Esophagus muscularis mucosa (tissue), 4 donors: ENCODE measurements around the gene DGLUCY. TPM values are rescaled to one million over a fixed set of nuclear protein-coding genes. Genes with fewer than 3 reads are reported as not detected.

Experiments used
- DNase-seq: peaks from one replicate; pipeline ENCODE4 v3.0.0-alpha.2; 2017; ENCODE audit errors: extremely low spot score
- H3K27ac ChIP-seq, 4 donors: fragments of 200-600 bp; sonication (generic); replicated peaks in 1 of 4; 1 replicate in 3 of 4; 2 replicates in 1 of 4; pipeline ENCODE4 v1.5.1; 2016 to 2019; ENCODE audit warnings: mild to moderate bottlenecking in 1 of 4
- H3K27me3 ChIP-seq, 4 donors: fragments of 200-600 bp; sonication (generic); one replicate each; pipeline versions ENCODE4 v1.5.1 to v1.6.0; 2016 to 2019
- H3K36me3 ChIP-seq, 4 donors: fragments of 200-600 bp; sonication (generic); one replicate each; pipeline ENCODE4 v1.5.1; 2016 to 2019
- H3K4me1 ChIP-seq, 4 donors: fragments of 200-600 bp; sonication (generic); one replicate each; pipeline ENCODE4 v1.5.1; 2016 to 2019
- H3K4me3 ChIP-seq, 4 donors: fragments of 200-600 bp; sonication (generic); 1 replicate in 2 of 4; 2 replicates in 2 of 4; pipeline ENCODE4 v1.5.1; 2016 to 2019; ENCODE audit warnings: mild to moderate bottlenecking in 4 of 4, moderate library complexity in 1 of 4
- H3K9me3 ChIP-seq, 4 donors: fragments of 200-600 bp; sonication (generic); 1 replicate in 3 of 4; 2 replicates in 1 of 4; pipeline ENCODE4 v1.5.1; 2016 to 2019
- EP300 ChIP-seq: sonication (generic); formaldehyde crosslinking; IDR thresholded peaks from one replicate; pipeline ENCODE4 v1.6.1; 2017; ENCODE audit warnings: antibody characterized with exemption
- POLR2A ChIP-seq: fragments of 450-650 bp; IDR thresholded peaks from one replicate; pipeline ENCODE4 v1.6.1; 2017; ENCODE audit warnings: antibody characterized with exemption, moderate library complexity, mild to moderate bottlenecking, low read depth
- POLR2AphosphoS5 ChIP-seq, 2 donors: sonication (generic); formaldehyde crosslinking; IDR thresholded peaks; one replicate each; pipeline ENCODE4 v1.6.1; 2017; ENCODE audit warnings: antibody characterized with exemption in 2 of 2
- WGBS: methylation state at CpG from one replicate; pipeline ENCODE4 v1.1.5; 2018; 5-methylcytosine and 5-hydroxymethylcytosine counted together
- intact Hi-C: fragments of 100-400 bp; cut with DNase I; formaldehyde crosslinking; loops from one replicate; pipeline ENCODE4 v1.15.1; 2023
- total RNA-seq, 4 donors: library from RNA; depleted of rRNA; stranded (reverse); fragments of >200 nt; gene quantifications; one replicate each; pipeline versions ENCODE4 v1.1.0 to v1.2.1, GENCODE V29; 2016
- TF ChIP-seq, protein P1 (sequence below), 3 experiments: fragments of 200-600 bp in 2 of 3; fragments of 450-650 bp in 1 of 3; sonication (generic) in 2 of 3; IDR thresholded peaks; one replicate each; pipeline ENCODE4 v1.5.1; 2017 to 2019; ENCODE audit warnings: antibody characterized with exemption in 3 of 3, mild to moderate bottlenecking in 2 of 3, moderate library complexity in 1 of 3

Gene DGLUCY
- total RNA-seq, 4 donors from 2014 or later: 47.2 to 88.2 (median 66.5) TPM

DNA sequence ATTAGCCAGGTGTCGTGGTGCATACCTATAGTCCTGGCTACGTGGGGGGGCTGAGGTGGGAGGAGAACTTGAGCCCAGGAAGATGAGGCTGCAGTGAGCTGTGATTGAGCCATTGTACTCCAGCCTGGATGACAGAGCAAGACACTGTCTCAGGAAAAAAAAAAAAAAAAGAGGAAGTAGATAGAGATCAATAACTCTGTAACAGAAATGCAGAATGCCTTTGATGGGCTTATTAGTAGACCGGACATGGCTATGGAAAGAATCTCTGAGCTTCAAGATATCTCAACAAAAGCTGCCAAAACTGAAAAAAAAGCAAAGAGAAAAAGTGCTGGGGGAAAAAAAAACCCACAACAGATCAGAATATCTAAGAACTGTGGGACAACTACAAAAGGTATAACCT is 93.1 kb downstream of the DGLUCY start:
- Histone ChIP-seq H3K27ac (no peak overlapping the region), H3K4me1 (peaks cover 0 to 9% (median 2%) of the 10 kb centered on the region in 4 donors), H3K4me3 (no peak overlapping the region), H3K36me3 (peaks cover 37 to 100% (median 89%) of the 10 kb centered on the region in 4 donors), H3K9me3 (no peaks in the 10 kb centered on the region), H3K27me3 (no peaks in the 10 kb centered on the region)
- intact Hi-C loops: no loop called here
- WGBS: 84% methylated on average over 3 of the region's 3 CpGs
- DNase-seq: no peak
- TF ChIP-seq EP300: no peak
- no peak for TF ChIP-seq POLR2A
- TF ChIP-seq, protein P1, sequence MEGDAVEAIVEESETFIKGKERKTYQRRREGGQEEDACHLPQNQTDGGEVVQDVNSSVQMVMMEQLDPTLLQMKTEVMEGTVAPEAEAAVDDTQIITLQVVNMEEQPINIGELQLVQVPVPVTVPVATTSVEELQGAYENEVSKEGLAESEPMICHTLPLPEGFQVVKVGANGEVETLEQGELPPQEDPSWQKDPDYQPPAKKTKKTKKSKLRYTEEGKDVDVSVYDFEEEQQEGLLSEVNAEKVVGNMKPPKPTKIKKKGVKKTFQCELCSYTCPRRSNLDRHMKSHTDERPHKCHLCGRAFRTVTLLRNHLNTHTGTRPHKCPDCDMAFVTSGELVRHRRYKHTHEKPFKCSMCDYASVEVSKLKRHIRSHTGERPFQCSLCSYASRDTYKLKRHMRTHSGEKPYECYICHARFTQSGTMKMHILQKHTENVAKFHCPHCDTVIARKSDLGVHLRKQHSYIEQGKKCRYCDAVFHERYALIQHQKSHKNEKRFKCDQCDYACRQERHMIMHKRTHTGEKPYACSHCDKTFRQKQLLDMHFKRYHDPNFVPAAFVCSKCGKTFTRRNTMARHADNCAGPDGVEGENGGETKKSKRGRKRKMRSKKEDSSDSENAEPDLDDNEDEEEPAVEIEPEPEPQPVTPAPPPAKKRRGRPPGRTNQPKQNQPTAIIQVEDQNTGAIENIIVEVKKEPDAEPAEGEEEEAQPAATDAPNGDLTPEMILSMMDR (IDR thresholded peaks at IDR 0.05): no peak
- no peak for TF ChIP-seq POLR2AphosphoS5 (IDR thresholded peaks at IDR 0.05)

DNA sequence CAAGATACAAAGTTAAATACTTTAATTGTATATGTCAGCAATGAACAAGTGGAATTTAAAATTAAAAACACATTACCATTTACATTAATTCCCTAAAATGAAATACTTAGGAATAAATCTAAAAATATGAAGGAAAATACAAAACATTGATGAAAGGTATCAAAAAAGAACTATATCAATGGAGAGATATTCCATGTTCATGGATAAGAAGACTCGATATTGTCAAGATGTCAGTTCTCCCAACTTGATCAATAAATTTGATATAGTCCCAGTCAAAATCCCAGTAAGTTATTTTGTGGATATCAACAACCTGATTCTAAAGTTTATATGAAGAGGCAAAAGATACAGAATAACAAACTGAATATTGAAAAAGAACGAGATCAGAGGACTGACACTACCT is 97.1 kb downstream of the DGLUCY start:
- no peak for TF ChIP-seq EP300
- TF ChIP-seq POLR2A: no peak
- no peak for TF ChIP-seq POLR2AphosphoS5 (IDR thresholded peaks at IDR 0.05)
- TF ChIP-seq, protein P1 (IDR thresholded peaks at IDR 0.05): no peak
- intact Hi-C loops: no loop called here
- Histone ChIP-seq H3K9me3 (no peaks in the 10 kb centered on the region), H3K27me3 (no peaks in the 10 kb centered on the region), H3K4me3 (no peak overlapping the region), H3K36me3 (peaks cover 47 to 100% (median 89%) of the 10 kb centered on the region in 4 donors), H3K27ac (no peak overlapping the region), H3K4me1 (no peaks in the 10 kb centered on the region)
- 93% methylated on average over 2 of the region's 2 CpGs for WGBS
- no peak for DNase-seq

DNA sequence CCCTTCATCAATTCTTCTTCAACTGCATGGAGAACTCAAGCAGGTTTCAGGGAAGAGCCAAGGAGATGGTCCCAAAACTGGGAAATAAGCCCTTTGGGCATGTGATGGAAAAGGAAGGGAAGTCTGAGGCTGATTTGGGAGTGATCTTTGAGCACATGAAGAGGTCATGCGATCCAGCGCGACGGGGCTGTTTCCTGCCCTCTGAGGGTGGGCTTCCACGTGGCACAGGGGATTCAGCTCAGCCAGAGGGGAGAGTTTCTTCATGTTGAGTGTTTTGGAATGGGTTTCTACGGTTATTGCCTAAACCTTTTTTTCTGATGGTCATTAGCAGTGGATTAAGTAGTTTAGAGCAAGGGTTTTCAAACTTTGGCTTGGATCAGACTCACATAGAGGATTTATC is 100.4 kb downstream of the DGLUCY start:
- H3K4me3 ChIP-seq: no peak overlapping the region

DNA sequence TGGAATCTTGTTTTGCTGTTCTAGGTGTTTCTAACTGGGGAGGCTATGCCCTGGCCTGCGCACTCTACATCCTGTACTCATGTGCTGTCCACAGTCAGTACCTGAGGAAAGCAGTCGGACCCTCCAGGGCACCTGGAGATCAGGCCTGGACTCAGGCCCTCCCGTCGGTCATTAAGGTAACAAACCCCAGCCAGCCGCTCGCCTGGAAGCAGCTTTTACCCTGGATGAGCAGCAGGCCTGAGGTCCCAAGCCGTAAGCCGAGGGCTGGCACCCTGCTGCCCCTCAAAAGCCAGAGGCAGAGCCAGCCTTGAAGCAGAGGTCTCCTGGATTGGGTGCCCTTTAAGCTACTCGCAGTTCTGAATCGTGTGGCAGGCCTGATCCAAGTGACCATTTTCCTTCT is 101.5 kb downstream of the DGLUCY start:
- Histone ChIP-seq H3K4me1 (peaks cover 8 to 12% (median 11%) of the 10 kb centered on the region in 4 donors), H3K9me3 (no peaks in the 10 kb centered on the region), H3K36me3 (peaks cover 39 to 98% (median 84%) of the 10 kb centered on the region in 4 donors), H3K27me3 (no peaks in the 10 kb centered on the region), H3K27ac (no peak overlapping the region), H3K4me3 (no peak overlapping the region)
- no peak for TF ChIP-seq EP300
- no peak for TF ChIP-seq POLR2A
- TF ChIP-seq, protein P1 (IDR thresholded peaks at IDR 0.05): no peak
- intact Hi-C loops: no loop called here
- 91% methylated on average over 8 of the region's 10 CpGs for WGBS
- DNase-seq: no peak

More for the DNA sequence above, 100.4 kb downstream of the DGLUCY start:
- intact Hi-C loops: no loop called here
- Histone ChIP-seq H3K27ac (no peak overlapping the region), H3K27me3 (no peaks in the 10 kb centered on the region), H3K9me3 (no peaks in the 10 kb centered on the region), H3K36me3 (peaks cover 48 to 100% (median 89%) of the 10 kb centered on the region in 4 donors), H3K4me1 (peaks cover 0 to 3% (median 2%) of the 10 kb centered on the region in 4 donors)
- DNase-seq: no peak
- 90% methylated on average over 6 of the region's 6 CpGs for WGBS
- TF ChIP-seq POLR2AphosphoS5 (IDR thresholded peaks at IDR 0.05): no peak
- TF ChIP-seq POLR2A: no peak
- TF ChIP-seq EP300: no peak
- TF ChIP-seq, protein P1 (IDR thresholded peaks at IDR 0.05): no peak

DNA sequence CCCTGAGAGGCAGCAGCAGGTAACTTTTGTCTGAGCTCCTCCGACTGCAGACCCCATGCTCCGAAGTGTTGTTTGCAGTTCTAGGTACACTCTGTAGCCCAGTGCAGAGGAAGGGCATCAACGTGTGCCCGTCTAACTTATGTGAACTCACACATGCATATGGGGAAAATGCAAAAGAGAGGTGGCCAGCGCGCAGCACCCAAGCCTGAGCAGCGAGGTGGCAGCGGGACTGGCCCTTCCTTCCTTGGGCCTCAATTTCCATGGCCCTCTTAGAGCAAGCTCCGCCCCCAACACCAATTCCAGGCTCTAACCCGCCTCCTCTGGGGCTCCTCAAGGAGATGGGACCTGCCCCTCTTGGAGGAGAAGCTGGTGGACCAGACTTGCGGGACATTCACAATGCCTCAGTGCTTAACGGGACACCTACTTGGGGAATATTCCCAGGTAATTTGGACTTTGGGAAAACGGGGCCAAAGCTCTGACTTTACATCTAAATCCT is 102.9 kb downstream of the DGLUCY start:
- no peak for TF ChIP-seq POLR2AphosphoS5 (IDR thresholded peaks at IDR 0.05)
- H3K9me3 ChIP-seq: no peaks in the 10 kb centered on the region
- 97% methylated on average over 9 of the region's 13 CpGs for WGBS
- no peak overlapping the region for H3K4me3 ChIP-seq
- intact Hi-C loops: no loop called here
- no peak overlapping the region for H3K27ac ChIP-seq
- H3K4me1 ChIP-seq: peaks cover 8 to 16% (median 11%) of the 10 kb centered on the region in 4 donors
- peaks cover 37 to 98% (median 80%) of the 10 kb centered on the region in 4 donors for H3K36me3 ChIP-seq
- no peaks in the 10 kb centered on the region for H3K27me3 ChIP-seq
- no peak for DNase-seq
